Esophagus (tissue), 2 donors: ENCODE measurements around the gene TAF4B. TPM values are rescaled to one million over a fixed set of nuclear protein-coding genes. Genes with fewer than 3 reads are reported as not detected.
"Not testable (repeated sequence)": the region's sequence is repeated elsewhere in the genome, so short reads cannot be mapped to it uniquely, and the experiment has no call there.

Experiments used
- H3K27ac ChIP-seq, 2 donors: one replicate each; pipeline ENCODE4 v1.5.1; 2013; ENCODE audit warnings: low read depth in 2 of 2, mild to moderate bottlenecking in 2 of 2, inconsistent platforms in 1 of 2, low read length in 1 of 2, moderate library complexity in 1 of 2
- H3K27me3 ChIP-seq, 2 donors: one replicate each; pipeline ENCODE4 v1.6.1; 2013; ENCODE audit warnings: low read length in 2 of 2, control low read depth in 1 of 2, mild to moderate bottlenecking in 1 of 2; ENCODE audit not compliant: insufficient read depth in 2 of 2, control insufficient read depth in 1 of 2
- H3K36me3 ChIP-seq, 2 donors: one replicate each; pipeline ENCODE4 v1.6.1; 2013; ENCODE audit warnings: low read length in 1 of 2; ENCODE audit not compliant: control insufficient read depth in 2 of 2, insufficient read depth in 2 of 2
- H3K4me1 ChIP-seq, 2 donors: one replicate each; pipeline ENCODE4 v1.6.1; 2013; ENCODE audit warnings: low read length in 1 of 2; ENCODE audit not compliant: control insufficient read depth in 2 of 2, insufficient read depth in 2 of 2
- H3K4me3 ChIP-seq, 2 donors: one replicate each; pipeline ENCODE4 v1.5.1; 2013; ENCODE audit warnings: low read length in 2 of 2, mild to moderate bottlenecking in 2 of 2, low read depth in 1 of 2, moderate library complexity in 1 of 2
- H3K9me3 ChIP-seq, 2 donors: one replicate each; pipeline ENCODE4 v1.6.1; 2013; ENCODE audit warnings: mild to moderate bottlenecking in 2 of 2, low read depth in 1 of 2, low read length in 1 of 2, moderate library complexity in 1 of 2; ENCODE audit not compliant: control insufficient read depth in 2 of 2, insufficient read depth in 1 of 2
- WGBS, 2 donors: extraction: QIAGEN DNeasy Blood & Tissue Kit; methylation state at CpG; one replicate each; pipeline ENCODE4 v1.1.7; 2013; 5-methylcytosine and 5-hydroxymethylcytosine counted together
- polyA plus RNA-seq, 2 donors: library from polyadenylated mRNA; stranded (reverse); fragments of 200-250 nt; gene quantifications; one replicate each; pipeline ENCODE4 v1.2.3, GENCODE V29; 2013
- donor health status: healthy with polysubstance abuse.
- donor health status: Bipolar disorder and iron deficiency.

The TAF4B gene
- 1 to 10 TPM; 1.8 to 2.0 TPM for polyA plus RNA-seq

- peak within 1 kb of the TSS; percentile 64 to 77 for H3K27ac ChIP-seq
- no peaks in the 10 kb centered on the region for H3K36me3 ChIP-seq
- no peaks in the 10 kb centered on the region for H3K4me1 ChIP-seq
- no peaks in the 10 kb centered on the region for H3K9me3 ChIP-seq
- no peaks in the 10 kb centered on the region for H3K27me3 ChIP-seq
- WGBS, 2 donors: 0% methylated on average over 95 to 101 of the region's 101 CpGs
- peak within 1 kb of the TSS; percentile 80 to 97 for H3K4me3 ChIP-seq
Observed at GRCh38 chr18:26226229-26227050, at the start of gene TAF4B. TSS of gene TAF4B (plus strand) at chr18:26226445. CDS start at chr18:26226934, 489 bp downstream.

- H3K27me3 ChIP-seq: no peaks in the 10 kb centered on the region
- H3K27ac ChIP-seq: no peak overlapping the region
- H3K4me3 ChIP-seq: no peak overlapping the region
- no peaks in the 10 kb centered on the region for H3K9me3 ChIP-seq
- no peaks in the 10 kb centered on the region for H3K4me1 ChIP-seq
- no peaks in the 10 kb centered on the region for H3K36me3 ChIP-seq
- 66 to 77% methylated on average over 7 of the region's 7 CpGs for WGBS, 2 donors
Observed at GRCh38 chr18:26181343-26181826, 44.9 kb upstream of the TAF4B start.

GRCh38 chr18:26183395-26184112 is 42.7 kb upstream of the TAF4B start:
- Histone ChIP-seq H3K4me1 (no peaks in the 10 kb centered on the region), H3K4me3 (no peak overlapping the region), H3K36me3 (no peaks in the 10 kb centered on the region)

GRCh38 chr18:26185267-26185666 is 41.0 kb upstream of the TAF4B start:
- WGBS, 2 donors: 66 to 71% methylated on average over 2 of the region's 2 CpGs
- no peak overlapping the region for H3K4me3 ChIP-seq
- H3K36me3 ChIP-seq: no peaks in the 10 kb centered on the region
- H3K4me1 ChIP-seq: no peaks in the 10 kb centered on the region
- H3K27me3 ChIP-seq: no peaks in the 10 kb centered on the region
- no peak overlapping the region for H3K27ac ChIP-seq
- no peaks in the 10 kb centered on the region for H3K9me3 ChIP-seq

More at GRCh38 chr18:26183395-26184112, 42.7 kb upstream of the TAF4B start:
- Histone ChIP-seq H3K9me3 (no peaks in the 10 kb centered on the region), H3K27ac (no peak overlapping the region), H3K27me3 (no peaks in the 10 kb centered on the region)

- Histone ChIP-seq H3K27ac (no peak overlapping the region), H3K4me3 (no peak overlapping the region), H3K9me3 (no peaks in the 10 kb centered on the region), H3K27me3 (no peaks in the 10 kb centered on the region), H3K36me3 (no peaks in the 10 kb centered on the region), H3K4me1 (no peaks in the 10 kb centered on the region)
- 73 to 80% methylated on average over 8 of the region's 8 CpGs for WGBS, 2 donors
Observed at GRCh38 chr18:26190506-26190905, 35.7 kb upstream of the TAF4B start.

- Histone ChIP-seq H3K4me1 (no peaks in the 10 kb centered on the region), H3K9me3 (no peaks in the 10 kb centered on the region), H3K27me3 (no peaks in the 10 kb centered on the region), H3K4me3 (no peak overlapping the region), H3K27ac (no peak overlapping the region), H3K36me3 (no peaks in the 10 kb centered on the region)
- WGBS, 2 donors: 67 to 87% methylated on average over 1 of the region's 1 CpG
Observed at GRCh38 chr18:26192233-26192632, 34.0 kb upstream of the TAF4B start.

- Histone ChIP-seq H3K27me3 (no peaks in the 10 kb centered on the region), H3K4me1 (no peaks in the 10 kb centered on the region), H3K36me3 (no peaks in the 10 kb centered on the region), H3K4me3 (no peak overlapping the region), H3K9me3 (no peaks in the 10 kb centered on the region), H3K27ac (no peak overlapping the region)
- 87 to 89% methylated on average over 3 of the region's 3 CpGs for WGBS, 2 donors
Observed at GRCh38 chr18:26196605-26197004, 29.6 kb upstream of the TAF4B start.

GRCh38 chr18:26202001-26202400 is 24.2 kb upstream of the TAF4B start:
- H3K4me1 ChIP-seq, H3K9me3 ChIP-seq, H3K27me3 ChIP-seq, H3K4me3 ChIP-seq, H3K27ac ChIP-seq, H3K36me3 ChIP-seq: not testable (repeated sequence)
- 81 to 88% methylated on average over 8 of the region's 9 CpGs for WGBS, 2 donors

- Histone ChIP-seq H3K4me1 (no peaks in the 10 kb centered on the region), H3K27ac (no peak overlapping the region), H3K36me3 (no peaks in the 10 kb centered on the region), H3K9me3 (no peaks in the 10 kb centered on the region), H3K27me3 (no peaks in the 10 kb centered on the region), H3K4me3 (no peak overlapping the region)
- 93 to 97% methylated on average over 1 of the region's 1 CpG for WGBS, 2 donors
Observed at GRCh38 chr18:26205318-26205717, 20.9 kb upstream of the TAF4B start.
